ENCODE results near the gene TBC1D22A. TPM values are rescaled to one million over a fixed set of nuclear protein-coding genes. Genes with fewer than 3 reads are reported as not detected.

Gene TBC1D22A
- total and polyA plus RNA-seq, 2 experiments from 2014 or later, result 9.6 to 13.3 TPM

DNA sequence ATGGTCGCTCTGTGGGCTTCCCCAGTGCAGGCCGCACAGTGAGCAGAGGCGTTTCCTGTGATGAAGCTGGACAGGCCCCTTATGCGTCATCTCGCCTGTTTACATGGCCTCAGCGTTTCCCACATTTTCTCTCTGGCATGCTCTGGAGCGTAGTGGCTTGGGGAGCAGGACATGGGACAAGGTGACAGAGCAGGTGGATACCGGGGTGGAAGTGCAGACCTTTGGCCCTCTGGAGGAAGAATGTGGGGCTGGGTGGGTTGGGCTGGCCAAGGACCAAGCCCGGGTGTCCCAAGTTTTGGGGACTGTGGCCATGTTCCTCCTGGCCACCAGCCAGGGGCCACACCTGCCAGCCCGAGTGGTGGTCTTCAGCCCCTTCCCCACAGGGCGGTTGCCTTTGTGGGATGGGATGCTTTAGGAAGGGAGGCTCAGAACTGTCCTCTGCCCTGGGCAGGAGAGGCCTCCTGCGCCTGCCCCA lies 446.6 kb downstream of the TBC1D22A start (continued):
- TF ChIP-seq EZH2 (IDR thresholded peaks at IDR 0.05; ENCODE audit: low read depth, unreplicated experiment) (no peak), POLR2AphosphoS5 (IDR thresholded peaks at IDR 0.05; ENCODE audit: low read depth) (no peak), CREB1 (CRISPR knock-in tag; IDR thresholded peaks at IDR 0.05; ENCODE audit: low read depth) (no peak), NANOG (IDR thresholded peaks at IDR 0.05; ENCODE audit: borderline replicate concordance) (no peak), STAT1 (IDR thresholded peaks at IDR 0.05; ENCODE audit: unreplicated experiment) (no peak)

DNA sequence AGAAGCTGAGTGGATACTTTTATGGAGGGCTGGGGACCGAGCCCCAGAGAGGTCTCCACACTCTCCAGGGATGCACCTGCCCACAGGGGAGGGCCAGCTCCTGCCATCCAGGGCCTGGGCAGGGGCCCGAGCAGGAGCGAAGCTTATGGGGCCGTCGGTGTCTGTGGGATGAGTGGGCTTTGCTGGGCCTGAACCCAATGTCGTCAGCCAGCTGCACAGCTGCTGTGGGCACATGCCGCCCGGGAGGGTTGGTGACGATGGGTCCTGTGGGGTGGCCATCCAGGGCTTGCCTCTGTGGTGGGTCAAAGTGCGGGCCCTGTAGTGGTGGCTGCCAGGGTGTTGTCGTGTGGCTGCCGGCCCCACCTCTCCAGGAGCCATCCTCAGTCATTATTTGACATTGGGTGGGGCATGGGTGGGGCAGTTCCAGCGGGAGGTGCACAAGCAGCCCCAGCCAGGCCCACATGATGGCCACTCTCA lies 447.1 kb downstream of the TBC1D22A start:
- Histone ChIP-seq H3K36me3 (ENCODE audit: insufficient read depth) (no peaks in the 10 kb centered on the region), H3F3A (replicated peaks; ENCODE audit: low read depth) (no peaks in the 10 kb centered on the region), H3K27me3 (ENCODE audit: insufficient read depth) (no peaks in the 10 kb centered on the region), H3K27ac (ENCODE audit: low read depth) (no peak overlapping the region), H3K9me2 (ENCODE audit: insufficient read depth) (no peaks in the 10 kb centered on the region), H3K79me2 (replicated peaks; ENCODE audit: insufficient read depth) (no peaks in the 10 kb centered on the region), H3K4me2 (no peak overlapping the region), H4K20me1 (replicated peaks; ENCODE audit: insufficient read depth) (no peaks in the 10 kb centered on the region), H3K4me1 (ENCODE audit: insufficient read depth) (no peaks in the 10 kb centered on the region), H2AFZ (no peak overlapping the region), H3K4me3 (no peak overlapping the region)
- DNase-seq (ENCODE audit: low spot score) (no peak), ATAC-seq (no peak)
- peaks cover 95% of the 10 kb centered on the region for H3K9me3 Mint-ChIP-seq
- H3K36me3 Mint-ChIP-seq (ENCODE audit: low read depth), result peaks cover 56% of the 10 kb centered on the region
- no peaks in the 10 kb centered on the region for H3K4me1 Mint-ChIP-seq
- no peak overlapping the region for H3K27ac Mint-ChIP-seq
- H3K27me3 Mint-ChIP-seq (ENCODE audit: insufficient read depth, low read depth, poor library complexity), result peaks cover 13% of the 10 kb centered on the region
- H3K4me3 Mint-ChIP-seq, result no peak overlapping the region
- TF ChIP-seq REST (IDR thresholded peaks at IDR 0.05; ENCODE audit: unreplicated experiment) (no peak), ZNF331 (CRISPR knock-in tag; IDR thresholded peaks at IDR 0.05; ENCODE audit: low read depth) (no peak), EZH2phosphoT487 (IDR thresholded peaks at IDR 0.05; ENCODE audit: unreplicated experiment) (no peak), EZH2 (IDR thresholded peaks at IDR 0.05; ENCODE audit: low read depth, unreplicated experiment) (no peak), ETS1 (IDR thresholded peaks at IDR 0.05) (no peak), STAT1 (IDR thresholded peaks at IDR 0.05; ENCODE audit: unreplicated experiment) (no peak), CTCF (conservative IDR thresholded peaks at IDR 0.05; ENCODE audit: low read depth in 2 of 2) (no peak), NANOG (IDR thresholded peaks at IDR 0.05; ENCODE audit: borderline replicate concordance) (no peak), ZNF114 (CRISPR knock-in tag; IDR thresholded peaks at IDR 0.05) (no peak), POLR2AphosphoS5 (IDR thresholded peaks at IDR 0.05; ENCODE audit: low read depth) (no peak), CREB1 (CRISPR knock-in tag; IDR thresholded peaks at IDR 0.05; ENCODE audit: low read depth) (no peak)
- TF ChIP-seq, protein P1, sequence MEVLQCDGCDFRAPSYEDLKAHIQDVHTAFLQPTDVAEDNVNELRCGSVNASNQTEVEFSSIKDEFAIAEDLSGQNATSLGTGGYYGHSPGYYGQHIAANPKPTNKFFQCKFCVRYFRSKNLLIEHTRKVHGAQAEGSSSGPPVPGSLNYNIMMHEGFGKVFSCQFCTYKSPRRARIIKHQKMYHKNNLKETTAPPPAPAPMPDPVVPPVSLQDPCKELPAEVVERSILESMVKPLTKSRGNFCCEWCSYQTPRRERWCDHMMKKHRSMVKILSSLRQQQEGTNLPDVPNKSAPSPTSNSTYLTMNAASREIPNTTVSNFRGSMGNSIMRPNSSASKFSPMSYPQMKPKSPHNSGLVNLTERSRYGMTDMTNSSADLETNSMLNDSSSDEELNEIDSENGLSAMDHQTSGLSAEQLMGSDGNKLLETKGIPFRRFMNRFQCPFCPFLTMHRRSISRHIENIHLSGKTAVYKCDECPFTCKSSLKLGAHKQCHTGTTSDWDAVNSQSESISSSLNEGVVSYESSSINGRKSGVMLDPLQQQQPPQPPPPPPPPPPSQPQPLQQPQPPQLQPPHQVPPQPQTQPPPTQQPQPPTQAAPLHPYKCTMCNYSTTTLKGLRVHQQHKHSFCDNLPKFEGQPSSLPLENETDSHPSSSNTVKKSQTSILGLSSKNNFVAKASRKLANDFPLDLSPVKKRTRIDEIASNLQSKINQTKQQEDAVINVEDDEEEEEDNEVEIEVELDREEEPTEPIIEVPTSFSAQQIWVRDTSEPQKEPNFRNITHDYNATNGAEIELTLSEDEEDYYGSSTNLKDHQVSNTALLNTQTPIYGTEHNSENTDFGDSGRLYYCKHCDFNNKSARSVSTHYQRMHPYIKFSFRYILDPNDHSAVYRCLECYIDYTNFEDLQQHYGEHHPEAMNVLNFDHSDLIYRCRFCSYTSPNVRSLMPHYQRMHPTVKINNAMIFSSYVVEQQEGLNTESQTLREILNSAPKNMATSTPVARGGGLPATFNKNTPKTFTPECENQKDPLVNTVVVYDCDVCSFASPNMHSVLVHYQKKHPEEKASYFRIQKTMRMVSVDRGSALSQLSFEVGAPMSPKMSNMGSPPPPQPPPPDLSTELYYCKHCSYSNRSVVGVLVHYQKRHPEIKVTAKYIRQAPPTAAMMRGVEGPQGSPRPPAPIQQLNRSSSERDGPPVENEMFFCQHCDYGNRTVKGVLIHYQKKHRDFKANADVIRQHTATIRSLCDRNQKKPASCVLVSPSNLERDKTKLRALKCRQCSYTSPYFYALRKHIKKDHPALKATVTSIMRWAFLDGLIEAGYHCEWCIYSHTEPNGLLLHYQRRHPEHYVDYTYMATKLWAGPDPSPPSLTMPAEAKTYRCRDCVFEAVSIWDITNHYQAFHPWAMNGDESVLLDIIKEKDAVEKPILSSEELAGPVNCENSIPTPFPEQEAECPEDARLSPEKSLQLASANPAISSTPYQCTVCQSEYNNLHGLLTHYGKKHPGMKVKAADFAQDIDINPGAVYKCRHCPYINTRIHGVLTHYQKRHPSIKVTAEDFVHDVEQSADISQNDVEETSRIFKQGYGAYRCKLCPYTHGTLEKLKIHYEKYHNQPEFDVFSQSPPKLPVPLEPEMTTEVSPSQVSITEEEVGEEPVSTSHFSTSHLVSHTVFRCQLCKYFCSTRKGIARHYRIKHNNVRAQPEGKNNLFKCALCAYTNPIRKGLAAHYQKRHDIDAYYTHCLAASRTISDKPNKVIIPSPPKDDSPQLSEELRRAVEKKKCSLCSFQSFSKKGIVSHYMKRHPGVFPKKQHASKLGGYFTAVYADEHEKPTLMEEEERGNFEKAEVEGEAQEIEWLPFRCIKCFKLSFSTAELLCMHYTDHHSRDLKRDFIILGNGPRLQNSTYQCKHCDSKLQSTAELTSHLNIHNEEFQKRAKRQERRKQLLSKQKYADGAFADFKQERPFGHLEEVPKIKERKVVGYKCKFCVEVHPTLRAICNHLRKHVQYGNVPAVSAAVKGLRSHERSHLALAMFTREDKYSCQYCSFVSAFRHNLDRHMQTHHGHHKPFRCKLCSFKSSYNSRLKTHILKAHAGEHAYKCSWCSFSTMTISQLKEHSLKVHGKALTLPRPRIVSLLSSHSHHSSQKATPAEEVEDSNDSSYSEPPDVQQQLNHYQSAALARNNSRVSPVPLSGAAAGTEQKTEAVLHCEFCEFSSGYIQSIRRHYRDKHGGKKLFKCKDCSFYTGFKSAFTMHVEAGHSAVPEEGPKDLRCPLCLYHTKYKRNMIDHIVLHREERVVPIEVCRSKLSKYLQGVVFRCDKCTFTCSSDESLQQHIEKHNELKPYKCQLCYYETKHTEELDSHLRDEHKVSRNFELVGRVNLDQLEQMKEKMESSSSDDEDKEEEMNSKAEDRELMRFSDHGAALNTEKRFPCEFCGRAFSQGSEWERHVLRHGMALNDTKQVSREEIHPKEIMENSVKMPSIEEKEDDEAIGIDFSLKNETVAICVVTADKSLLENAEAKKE (CRISPR knock-in tag; IDR thresholded peaks at IDR 0.05), result no peak
